HCT116 (cell line): ENCODE results near the gene RIOX2. TPM values are rescaled to one million over a fixed set of nuclear protein-coding genes. Genes with fewer than 3 reads are reported as not detected.

Experiments
- ATAC-seq: fragments of 200-7000 bp; cut with Tn5 transposase; 2 replicates; pipeline ENCODE4 v1.9.1; 2020; ENCODE audit warnings: mild to moderate bottlenecking, moderate library complexity
- BruUV-seq: library from RNA; stranded (reverse); fragments of 400-500 nt; replicated peaks from 2 replicates; lab custom pipeline; 2021; lab: Mats Ljungman, UMichigan
- CTCF ChIA-PET: fragments of 300-600 bp; sonication (Branson Sonifier 250); formaldehyde crosslinking; loops from one replicate; lab custom pipeline; 2021; ENCODE audit warnings: antibody characterized with exemption; lab: Charles Lee
- POLR2A ChIA-PET: fragments of 300-600, 350-600 bp; sonication (Branson Sonifier 250); formaldehyde crosslinking; loops from one replicate; lab custom pipeline; 2021; ENCODE audit warnings: antibody characterized with exemption; lab: Charles Lee
- RAD21 ChIA-PET, 2 experiments: fragments of 300-600 bp; sonication (Branson Sonifier 250); formaldehyde crosslinking; loops; one replicate each; lab custom pipeline; 2023; ENCODE audit warnings: low total read pairs in 2 of 2; ENCODE audit not compliant: uncharacterized antibody in 2 of 2, unreplicated experiment in 2 of 2, low non-redundant PET in 1 of 2; lab: Charles Lee
- DNase-seq: peaks from one replicate; pipeline ENCODE4 v3.0.0-alpha.2; 2010; ENCODE audit warnings: low read depth, low spot score
- H2AFZ ChIP-seq: fragments of 200-600 bp; shearing (Covaris generic), sonication (generic); 2 replicates; pipeline ENCODE4 v1.6.1; 2017; ENCODE audit warnings: low read depth, mixed run types, mixed read lengths, antibody characterized with exemption, low read length; ENCODE audit not compliant: poor library complexity, severe bottlenecking
- H3K27ac ChIP-seq: 2 replicates; pipeline ENCODE4 v1.5.1; 2012; ENCODE audit warnings: low read depth, low read length
- H3K27me3 ChIP-seq: fragments of 200-600 bp; sonication (generic); 2 replicates; pipeline ENCODE4 v1.6.1; 2016; ENCODE audit warnings: mixed run types, low read length, mixed read lengths; ENCODE audit not compliant: insufficient read depth
- H3K36me3 ChIP-seq, 2 experiments: fragments of 200-500 bp in 1 of 2; fragments of 200-600 bp in 1 of 2; sonication (Bioruptor generic) in 1 of 2; sonication (generic) in 1 of 2; 2 replicates each; pipeline versions ENCODE4 v1.5.1 to v1.6.1; 2014 to 2016; ENCODE audit warnings: low read length in 2 of 2, inconsistent platforms in 1 of 2, mixed read lengths in 1 of 2, mixed run types in 1 of 2; ENCODE audit not compliant: insufficient read depth in 2 of 2, control insufficient read depth in 1 of 2
- H3K4me1 ChIP-seq, 2 experiments: fragments of 200-600 bp in 1 of 2; sonication (generic) in 1 of 2; 2 replicates each; pipeline versions ENCODE4 v1.5.1 to v1.6.1; 2012 to 2017; ENCODE audit warnings: low read length in 2 of 2, inconsistent platforms in 1 of 2, mild to moderate bottlenecking in 1 of 2, mixed read lengths in 1 of 2, mixed run types in 1 of 2, moderate library complexity in 1 of 2; ENCODE audit not compliant: insufficient read depth in 2 of 2, control insufficient read depth in 1 of 2
- H3K4me2 ChIP-seq: fragments of 200-600 bp; sonication (generic); 2 replicates; pipeline ENCODE4 v1.6.1; 2017; ENCODE audit warnings: mixed run types, low read length, mixed read lengths
- H3K4me3 ChIP-seq, 2 experiments: fragments of 200-600 bp in 1 of 2; sonication (generic) in 1 of 2; replicated peaks in 1 of 2; 2 replicates each; pipeline ENCODE4 v1.5.1; 2011 to 2016; ENCODE audit warnings: low read length in 2 of 2, control low read depth in 1 of 2, low read depth in 1 of 2, mild to moderate bottlenecking in 1 of 2, mixed read lengths in 1 of 2, mixed run types in 1 of 2
- H3K79me2 ChIP-seq: fragments of 200-600 bp; sonication (generic); 2 replicates; pipeline ENCODE4 v1.6.1; 2017; ENCODE audit warnings: mild to moderate bottlenecking, mixed run types, low read length, moderate library complexity, mixed read lengths; ENCODE audit not compliant: insufficient read depth
- H3K9ac ChIP-seq: fragments of 200-600 bp; sonication (generic); 2 replicates; pipeline ENCODE4 v1.6.1; 2016; ENCODE audit warnings: low read length, mixed read lengths
- H3K9me2 ChIP-seq: fragments of 200-600 bp; sonication (generic), shearing (Covaris generic); 2 replicates; pipeline ENCODE4 v1.6.1; 2017; ENCODE audit warnings: mixed run types, mild to moderate bottlenecking, moderate library complexity; ENCODE audit not compliant: insufficient read depth
- H3K9me3 ChIP-seq, 2 experiments: fragments of 200-500 bp in 1 of 2; fragments of 200-600 bp in 1 of 2; sonication (Bioruptor generic) in 1 of 2; sonication (generic) in 1 of 2; 2 replicates each; pipeline ENCODE4 v1.6.1; 2014 to 2017; ENCODE audit warnings: low read length in 2 of 2, mixed read lengths in 2 of 2, inconsistent platforms in 1 of 2, low read depth in 1 of 2, mild to moderate bottlenecking in 1 of 2, mixed run types in 1 of 2, moderate library complexity in 1 of 2; ENCODE audit not compliant: control insufficient read depth in 1 of 2, insufficient read depth in 1 of 2
- H4K20me1 ChIP-seq: fragments of 200-600 bp; sonication (generic), shearing (Covaris generic); 2 replicates; pipeline ENCODE4 v1.6.1; 2017; ENCODE audit warnings: mixed run types, mild to moderate bottlenecking, moderate library complexity; ENCODE audit not compliant: insufficient read depth
- CEBPB ChIP-seq: IDR thresholded peaks from 2 replicates; pipeline ENCODE4 v1.6.1; 2012; ENCODE audit warnings: low read depth
- CTCF ChIP-seq, 3 experiments: fragments of 200-600 bp in 1 of 3; sonication (generic) in 1 of 3; IDR thresholded peaks in 2 of 3; conservative IDR thresholded peaks in 1 of 3; 2 replicates each; pipeline ENCODE4 v1.5.1; 2012 to 2017; ENCODE audit warnings: low read depth in 2 of 3, low read length in 2 of 3, antibody characterized with exemption in 1 of 3, borderline replicate concordance in 1 of 3, control low read depth in 1 of 3, mild to moderate bottlenecking in 1 of 3, mixed read lengths in 1 of 3, mixed run types in 1 of 3, moderate library complexity in 1 of 3; ENCODE audit not compliant: insufficient read depth in 1 of 3
- ELF1 ChIP-seq: IDR thresholded peaks from 2 replicates; pipeline ENCODE4 v1.6.1; 2012; ENCODE audit warnings: low read depth, borderline replicate concordance
- EZH2phosphoT487 ChIP-seq: fragments of 200-600 bp; IDR thresholded peaks from 2 replicates; pipeline ENCODE4 v1.6.1; 2018; ENCODE audit warnings: antibody characterized with exemption, borderline replicate concordance
- JUND ChIP-seq: IDR thresholded peaks from 2 replicates; pipeline ENCODE4 v1.6.1; 2012
- POLR2AphosphoS5 ChIP-seq: IDR thresholded peaks from 2 replicates; pipeline ENCODE4 v1.6.1; 2011; ENCODE audit warnings: mild to moderate bottlenecking, low read depth, low read length, moderate library complexity
- RAD21 ChIP-seq: IDR thresholded peaks from 2 replicates; pipeline ENCODE4 v1.6.1; 2012; ENCODE audit warnings: low read depth, mild to moderate bottlenecking
- REST ChIP-seq: IDR thresholded peaks from 2 replicates; pipeline ENCODE4 v1.6.1; 2012; ENCODE audit warnings: low read depth
- SIN3A ChIP-seq: IDR thresholded peaks from 2 replicates; pipeline ENCODE4 v1.6.1; 2012; ENCODE audit warnings: low read depth
- SRF ChIP-seq: IDR thresholded peaks from 2 replicates; pipeline ENCODE4 v1.6.1; 2012; ENCODE audit warnings: low read depth
- YY1 ChIP-seq: IDR thresholded peaks from 2 replicates; pipeline ENCODE4 v1.6.1; 2011; ENCODE audit warnings: low read length, low read depth, moderate library complexity, mild to moderate bottlenecking; ENCODE audit not compliant: insufficient replicate concordance; ENCODE audit errors: extremely low read depth
- intact Hi-C: fragments of 100-400 bp; cut with micrococcal nuclease; formaldehyde crosslinking; loops from 2 replicates; pipeline ENCODE4 v1.10.0; 2022
- total RNA-seq: library from RNA; stranded (reverse); gene quantifications from one replicate; pipeline ENCODE4 v1.2.1, GENCODE V29; 2021; ENCODE audit not compliant: unreplicated experiment

RIOX2 gene
- total RNA-seq, 1 experiment from 2014 or later = 39.1 TPM

- no peak for TF ChIP-seq REST
Measured at GRCh38 chr3:97935842-97936241, 36.4 kb downstream of the RIOX2 start (continued).

GRCh38 chr3:97934980-97935695 lies 37.1 kb downstream of the RIOX2 start:
- DNase-seq (no peak), ATAC-seq (no peak)
- intact Hi-C loops = no loop called here
- Histone ChIP-seq H3K27ac (no peak overlapping the region), H3K9me3 (no peaks in the 10 kb centered on the region), H3K4me2 (no peak overlapping the region), H3K27me3 (no peaks in the 10 kb centered on the region), H3K36me3 (peaks cover 0 to 3% of the 10 kb centered on the region in 2 experiments; a peak in 1 of 4 replicates), H3K9me2 (no peaks in the 10 kb centered on the region), H3K9ac (no peak overlapping the region), H2AFZ (no peak overlapping the region), H4K20me1 (no peaks in the 10 kb centered on the region), H3K79me2 (no peaks in the 10 kb centered on the region), H3K4me3 (no peak overlapping the region), H3K4me1 (no peaks in the 10 kb centered on the region)
- no peak for TF ChIP-seq SIN3A
- TF ChIP-seq CEBPB = no peak
- no peak for TF ChIP-seq REST
- TF ChIP-seq ELF1 = no peak
- TF ChIP-seq POLR2AphosphoS5 = no peak
- no peak for TF ChIP-seq JUND
- no peak for TF ChIP-seq EZH2phosphoT487
- TF ChIP-seq CTCF (IDR thresholded peaks at IDR 0.05 in 2 of 3, conservative IDR thresholded peaks at IDR 0.05 in 1 of 3; ENCODE audit: borderline replicate concordance in 1 of 3, insufficient read depth in 1 of 3, low read depth in 2 of 3, low read length in 2 of 3) = no peak
- TF ChIP-seq RAD21 = no peak
- TF ChIP-seq SRF = no peak
- TF ChIP-seq YY1 = no peak
- RAD21 ChIA-PET = no interaction called here
- CTCF ChIA-PET = no interaction called here
- POLR2A ChIA-PET = no interaction called here
- BruUV-seq = no TSS peak
